GM23248 (cell line): Measurements from ENCODE around the gene ZNF541.

ENCODE experiments used
- EZH2 ChIP-seq: fragments of 200-600 bp; sonication (generic); IDR thresholded peaks from 2 replicates; pipeline ENCODE4 v1.6.1; 2018; ENCODE audit warnings: antibody characterized with exemption, mild to moderate bottlenecking; ENCODE audit not compliant: insufficient read depth, poor library complexity, severe bottlenecking
- EZH2phosphoT487 ChIP-seq: fragments of 200-600 bp; sonication (generic); IDR thresholded peaks from 2 replicates; pipeline ENCODE4 v1.6.1; 2018; ENCODE audit warnings: antibody characterized with exemption, moderate library complexity, mild to moderate bottlenecking, low read depth; ENCODE audit not compliant: insufficient read depth

- TF ChIP-seq EZH2phosphoT487: no peak
- no peak for TF ChIP-seq EZH2
Measured at GRCh38 chr19:47603706-47604565, 31.0 kb upstream of the ZNF541 start.
